ENCODE results near the gene ABR.

The ABR gene

DNA sequence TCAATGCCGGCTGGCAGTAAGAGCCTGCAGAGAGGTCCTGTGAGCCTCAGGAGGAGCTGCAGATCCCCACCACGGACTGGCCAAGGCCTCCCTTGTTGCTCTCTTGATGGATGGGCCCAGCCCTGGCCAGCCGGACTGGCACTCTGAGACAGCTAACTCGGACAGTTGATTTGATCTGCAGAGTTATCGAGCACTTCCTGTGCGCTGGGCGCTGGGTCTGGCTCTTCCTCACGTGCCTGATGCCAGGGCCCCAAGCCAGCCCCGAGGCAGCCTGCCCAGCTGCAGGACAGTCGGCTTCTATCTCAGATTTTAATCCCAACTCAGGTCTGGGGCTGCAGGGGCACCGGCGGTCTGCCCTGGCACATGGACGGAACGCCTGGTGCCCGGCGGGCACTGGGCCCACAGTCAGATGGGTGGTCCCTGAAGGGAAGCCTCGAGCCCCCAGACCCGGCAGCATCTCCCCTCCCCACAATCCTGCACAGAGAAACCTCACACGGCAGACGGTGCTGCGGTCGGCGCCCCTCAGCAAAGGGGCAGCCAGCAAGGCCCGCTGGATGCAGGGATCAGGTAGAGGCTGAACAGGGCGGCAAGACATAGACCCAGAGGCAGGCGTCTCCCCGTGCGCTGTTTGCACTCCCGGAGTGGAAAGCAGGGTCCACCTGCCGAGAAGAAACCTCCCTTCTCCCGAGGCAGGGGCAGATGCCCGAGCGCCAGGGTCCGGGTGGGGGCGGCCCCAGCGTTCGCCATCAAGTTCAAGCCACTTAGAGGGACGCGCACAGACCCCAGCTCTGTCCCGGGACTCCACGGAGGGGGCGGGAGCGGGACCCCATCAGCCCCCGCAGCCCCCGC is 148.9 kb downstream of the ABR start:
- DNase-seq (ENCODE audit: low spot score) = no peak

DNA sequence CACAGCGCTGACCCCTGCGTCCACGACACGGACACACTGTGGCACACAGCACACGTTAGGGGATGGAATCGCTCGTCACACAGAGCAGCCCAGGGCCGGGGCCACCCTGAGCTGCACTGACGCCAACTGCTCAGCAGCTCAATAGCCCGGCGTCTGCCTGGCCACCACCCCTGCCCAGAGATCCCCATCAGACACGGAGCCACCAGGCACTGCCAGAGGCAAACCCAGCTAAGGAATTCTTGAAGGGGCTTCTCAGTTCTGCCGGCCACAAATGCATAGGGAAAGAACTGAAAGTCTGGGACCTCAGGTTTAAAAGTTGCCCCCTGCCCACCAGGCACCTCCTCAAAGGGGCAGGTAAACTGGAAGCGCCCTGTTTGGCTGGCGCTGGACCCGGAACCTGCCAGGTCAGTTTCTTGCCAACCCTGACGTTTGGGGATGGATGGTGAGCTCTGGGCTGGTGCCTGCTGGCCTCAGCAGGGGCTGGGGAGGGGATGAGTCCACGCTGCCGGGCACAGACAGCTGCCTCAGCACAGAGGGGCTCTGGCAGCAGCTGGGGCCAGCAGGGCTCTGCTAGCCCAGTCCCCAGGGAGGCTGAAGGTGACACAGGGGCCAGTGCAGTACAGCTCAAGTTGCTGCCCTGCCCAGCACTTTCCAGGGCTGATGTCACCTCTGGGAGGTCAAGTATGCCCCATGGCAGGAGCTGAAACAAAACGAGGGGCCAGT is 149.7 kb downstream of the ABR start:
- no peak for DNase-seq (ENCODE audit: low spot score)

DNA sequence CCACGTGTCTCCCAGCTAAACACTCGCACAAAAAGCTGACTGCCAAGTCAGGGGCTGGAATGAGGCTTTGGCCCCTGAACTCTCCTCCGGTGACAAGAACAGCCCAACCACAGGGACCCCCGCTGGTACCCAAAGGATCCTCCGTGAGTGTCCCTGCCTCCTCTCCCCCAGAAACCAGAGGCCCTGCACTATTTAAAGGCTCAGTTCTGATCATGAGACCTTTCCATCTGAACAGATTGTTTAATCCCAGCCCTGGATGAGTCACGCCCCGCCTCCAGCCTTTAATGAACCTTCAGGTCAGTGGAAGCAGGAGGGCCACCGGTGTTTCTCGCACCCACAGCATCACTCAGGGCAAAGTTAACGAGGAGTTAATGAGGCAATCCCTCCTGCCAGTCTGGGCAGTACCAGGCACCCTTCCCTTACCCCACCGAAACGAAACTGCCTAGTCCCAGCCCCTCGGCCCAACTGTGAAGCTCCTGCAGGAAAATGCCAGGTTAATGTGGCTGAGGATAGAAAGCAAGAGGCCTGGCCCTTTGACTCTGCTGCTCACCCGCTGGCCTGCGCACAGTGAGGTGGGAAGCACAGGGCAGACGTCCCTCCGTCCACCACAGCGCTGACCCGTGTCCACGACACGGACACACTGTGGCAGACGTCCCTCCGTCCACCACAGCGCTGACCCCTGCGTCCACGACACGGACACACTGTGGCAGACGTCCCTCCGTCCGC is 150.4 kb downstream of the ABR start:
- DNase-seq (ENCODE audit: low spot score) = no peak

DNA sequence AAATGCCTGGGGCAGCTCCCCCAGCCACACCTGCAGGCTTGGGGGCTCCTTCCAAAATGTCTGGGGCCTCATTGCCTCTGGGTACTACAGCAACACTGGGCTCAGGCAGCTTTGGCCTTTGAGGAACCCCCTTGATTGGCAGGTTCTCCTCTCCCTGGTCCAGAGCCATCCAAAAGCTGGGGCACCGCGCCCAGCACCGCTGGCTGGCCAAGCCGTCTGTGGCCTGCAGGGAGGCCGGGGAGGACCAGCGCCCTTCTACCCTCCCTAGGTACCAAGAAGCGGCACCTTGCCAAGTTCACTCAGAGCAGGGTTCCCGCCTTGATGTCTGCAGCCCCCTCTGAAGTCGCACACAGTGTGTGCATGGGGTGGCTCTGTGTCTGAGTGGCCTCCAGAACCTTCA is 152.7 kb downstream of the ABR start:
- DNase-seq (ENCODE audit: low spot score) = no peak

DNA sequence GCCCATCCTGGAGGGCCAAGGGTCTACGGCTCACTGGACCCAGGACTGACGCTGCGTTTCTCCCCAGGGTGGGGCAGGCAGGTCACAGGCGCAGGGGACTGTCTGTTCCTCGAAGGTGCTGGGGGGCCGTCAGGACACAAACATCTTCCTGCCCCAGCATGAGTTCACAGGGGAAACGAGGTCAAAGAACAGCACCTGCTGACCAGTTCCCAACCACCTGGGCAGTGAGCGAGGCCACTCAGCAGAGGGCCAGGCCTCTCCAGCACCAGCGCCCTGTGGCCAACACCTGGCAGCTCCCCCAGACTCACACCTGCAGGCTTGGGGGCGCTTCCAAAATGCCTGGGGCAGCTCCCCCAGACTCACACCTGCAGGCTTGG is 153.2 kb downstream of the ABR start:
- no peak for DNase-seq (ENCODE audit: low spot score)

DNA sequence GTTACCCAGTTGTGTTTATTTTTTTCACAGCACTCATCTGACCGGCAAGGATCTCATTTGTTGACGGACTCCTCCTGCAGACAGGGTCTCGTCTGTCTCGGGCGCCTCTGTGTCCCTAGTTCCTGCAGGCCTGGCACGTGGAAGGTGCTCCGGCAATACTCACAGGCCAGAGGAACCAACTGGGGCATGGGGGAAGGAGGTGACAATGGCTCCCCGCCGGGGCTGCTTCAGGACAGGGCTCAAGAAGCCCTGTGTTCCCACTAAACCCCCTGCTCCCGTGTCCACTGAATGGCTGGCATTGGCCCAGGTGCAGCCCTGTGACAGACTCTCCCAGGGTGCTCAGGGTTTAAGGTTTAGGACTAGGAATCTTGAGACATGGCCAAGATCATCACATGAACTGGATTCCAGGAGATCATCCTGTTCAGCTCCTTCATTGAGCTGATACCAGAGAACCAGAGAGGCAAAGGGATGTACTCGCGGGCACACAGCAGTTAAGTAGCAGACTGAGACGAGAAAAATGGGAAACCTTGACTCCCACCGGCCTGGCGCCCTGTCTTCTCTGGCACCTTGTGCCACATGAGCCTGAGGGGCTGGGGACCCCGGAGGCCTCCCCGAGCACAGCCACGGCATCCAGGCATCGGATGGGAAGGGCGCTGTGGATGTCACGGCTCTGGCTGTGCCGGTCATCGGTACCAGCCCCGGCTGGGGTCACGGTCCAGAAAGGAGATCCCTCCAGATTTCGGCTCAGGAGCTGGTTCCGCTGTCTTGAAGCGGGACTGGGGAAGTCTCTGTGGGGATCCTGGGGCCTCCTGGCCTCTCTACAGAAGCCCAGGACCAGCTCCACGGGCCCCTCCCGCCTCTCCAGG is 153.8 kb downstream of the ABR start:
- DNase-seq (ENCODE audit: low spot score) = no peak

DNA sequence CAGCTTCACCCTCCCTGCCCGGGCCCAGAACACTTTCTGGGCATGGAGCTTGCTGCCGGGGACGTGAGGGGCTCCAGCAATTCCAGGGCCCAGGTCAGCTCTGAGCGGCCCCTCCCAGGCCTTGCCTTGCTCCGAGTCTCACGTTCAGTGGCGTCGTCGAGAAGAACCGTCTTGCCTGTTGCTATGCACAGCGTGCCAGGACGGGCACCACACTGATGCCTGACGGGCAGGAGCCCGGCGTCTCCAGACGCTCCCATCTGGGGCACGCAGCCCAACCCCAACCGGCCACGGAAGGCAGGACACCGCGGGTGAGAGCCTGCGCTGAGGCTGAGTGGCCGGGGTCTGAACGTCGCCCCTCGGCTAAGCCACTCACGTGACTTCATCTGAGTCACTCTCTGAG is 155.7 kb downstream of the ABR start:
- no peak for DNase-seq (ENCODE audit: low spot score)

DNA sequence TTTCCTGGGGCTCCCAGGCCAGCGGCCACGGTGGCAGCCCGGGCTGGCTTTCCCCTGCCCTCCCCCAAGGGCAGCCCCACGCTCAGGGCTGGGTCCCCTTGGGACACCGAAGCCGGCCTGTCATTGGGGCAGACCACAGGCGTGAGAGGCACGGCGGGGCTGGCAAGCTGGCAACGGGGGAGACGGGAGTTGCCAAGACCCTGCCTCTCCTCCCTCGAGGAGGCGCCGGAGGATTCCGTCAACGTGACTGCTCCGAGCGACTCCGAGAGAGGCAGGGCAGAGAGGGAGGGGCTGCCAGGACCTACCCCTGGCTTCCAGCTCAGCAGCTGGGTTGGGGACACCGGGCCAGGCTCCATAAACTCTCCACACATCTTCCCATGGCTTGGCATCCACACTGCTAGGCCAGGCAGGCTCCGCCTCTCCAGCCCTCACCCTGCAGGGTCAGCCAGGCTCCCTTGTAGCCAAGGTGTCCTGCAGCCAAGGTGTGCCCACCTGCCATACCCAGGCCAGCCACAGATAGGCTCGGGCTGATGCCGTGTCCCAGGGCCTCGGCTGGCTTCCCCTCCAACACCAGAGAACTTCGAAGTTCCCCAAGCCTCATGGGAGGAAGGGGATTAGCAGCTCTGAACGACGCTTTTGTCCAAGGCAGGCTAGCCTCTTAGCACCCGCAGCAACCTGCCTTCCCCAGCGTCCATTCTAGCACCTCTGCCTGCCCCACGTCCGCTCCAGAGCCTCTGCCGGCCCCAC is 157.3 kb downstream of the ABR start:
- DNase-seq (ENCODE audit: low spot score) = no peak

DNA sequence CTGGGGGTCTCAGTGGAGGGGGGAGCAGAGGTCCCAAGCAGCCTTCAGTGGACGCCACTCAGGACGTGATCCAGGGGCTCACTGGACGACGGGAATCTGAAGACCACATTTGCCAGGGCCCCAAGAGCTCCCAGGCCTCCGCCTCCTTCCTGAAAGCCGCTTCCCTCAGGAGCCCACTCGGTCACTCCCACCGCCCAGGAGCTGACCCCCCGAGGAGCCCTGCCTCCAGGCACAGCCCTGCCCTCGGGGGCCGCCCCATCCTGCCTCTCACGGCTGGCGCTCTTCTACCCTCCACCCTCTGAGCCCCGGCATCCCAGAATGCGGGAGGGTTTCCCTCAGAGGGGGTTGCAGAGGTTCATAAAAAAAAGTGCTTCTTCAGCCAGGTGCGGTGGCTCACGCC is 158.6 kb downstream of the ABR start:
- DNase-seq (ENCODE audit: low spot score) = no peak

DNA sequence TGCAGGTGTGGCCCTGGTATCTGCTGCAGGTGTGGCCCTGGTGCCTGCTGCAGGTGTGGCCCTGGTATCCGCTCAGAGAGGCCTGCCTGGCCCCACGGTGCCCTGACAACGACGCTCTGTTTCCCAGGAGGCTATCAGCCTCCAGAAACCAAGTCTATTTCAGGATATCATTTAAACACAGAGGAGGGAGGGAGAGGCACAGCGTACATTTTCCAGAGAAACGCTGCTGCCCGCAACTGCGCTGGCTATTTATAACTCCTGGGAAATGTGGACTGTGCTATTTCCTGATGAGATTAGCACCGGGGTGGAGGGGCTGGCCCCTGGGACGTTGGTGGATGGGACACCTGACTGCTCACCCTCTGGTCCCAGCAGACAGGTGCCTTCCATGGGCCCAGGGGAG is 160.3 kb downstream of the ABR start:
- DNase-seq (ENCODE audit: low spot score) = no peak

DNA sequence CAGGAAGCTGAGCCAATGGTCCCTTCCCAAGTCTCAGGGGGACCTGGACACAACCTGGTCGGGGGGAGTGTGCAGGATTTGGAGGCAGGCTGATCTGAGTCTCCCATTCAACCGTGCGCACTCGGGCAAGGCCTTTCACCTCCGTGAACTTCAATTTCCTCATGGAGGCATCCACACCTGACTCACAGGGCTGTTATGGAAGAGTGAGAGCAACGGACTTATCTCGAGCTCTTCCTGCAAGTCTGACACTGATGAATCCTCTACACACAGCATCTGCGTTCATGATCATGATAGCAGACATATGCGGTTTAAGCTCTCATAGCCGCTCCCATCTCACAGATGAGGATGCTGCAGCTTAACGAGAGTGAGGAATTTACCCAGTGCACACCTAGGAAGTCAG is 161.2 kb downstream of the ABR start:
- no peak for DNase-seq (ENCODE audit: low spot score)

DNA sequence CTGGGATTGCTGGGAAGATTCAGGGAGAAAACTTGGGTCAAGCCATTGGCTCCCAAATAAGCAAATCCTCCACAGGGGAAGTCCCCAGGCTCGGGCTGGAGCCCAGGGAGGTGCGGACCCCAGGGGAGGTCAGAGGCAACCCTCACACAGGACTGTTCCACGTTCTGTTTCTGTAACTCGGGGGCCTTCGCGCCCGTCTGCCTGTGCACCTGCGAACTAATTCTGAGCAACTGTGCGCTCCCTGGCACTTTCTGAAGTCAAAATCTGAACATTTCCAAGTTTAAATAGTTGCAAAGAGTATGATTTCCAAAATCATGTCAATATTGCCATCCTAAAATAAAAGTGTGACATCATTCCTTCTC is 166.1 kb downstream of the ABR start:
- no peak for DNase-seq (ENCODE audit: low spot score)

DNA sequence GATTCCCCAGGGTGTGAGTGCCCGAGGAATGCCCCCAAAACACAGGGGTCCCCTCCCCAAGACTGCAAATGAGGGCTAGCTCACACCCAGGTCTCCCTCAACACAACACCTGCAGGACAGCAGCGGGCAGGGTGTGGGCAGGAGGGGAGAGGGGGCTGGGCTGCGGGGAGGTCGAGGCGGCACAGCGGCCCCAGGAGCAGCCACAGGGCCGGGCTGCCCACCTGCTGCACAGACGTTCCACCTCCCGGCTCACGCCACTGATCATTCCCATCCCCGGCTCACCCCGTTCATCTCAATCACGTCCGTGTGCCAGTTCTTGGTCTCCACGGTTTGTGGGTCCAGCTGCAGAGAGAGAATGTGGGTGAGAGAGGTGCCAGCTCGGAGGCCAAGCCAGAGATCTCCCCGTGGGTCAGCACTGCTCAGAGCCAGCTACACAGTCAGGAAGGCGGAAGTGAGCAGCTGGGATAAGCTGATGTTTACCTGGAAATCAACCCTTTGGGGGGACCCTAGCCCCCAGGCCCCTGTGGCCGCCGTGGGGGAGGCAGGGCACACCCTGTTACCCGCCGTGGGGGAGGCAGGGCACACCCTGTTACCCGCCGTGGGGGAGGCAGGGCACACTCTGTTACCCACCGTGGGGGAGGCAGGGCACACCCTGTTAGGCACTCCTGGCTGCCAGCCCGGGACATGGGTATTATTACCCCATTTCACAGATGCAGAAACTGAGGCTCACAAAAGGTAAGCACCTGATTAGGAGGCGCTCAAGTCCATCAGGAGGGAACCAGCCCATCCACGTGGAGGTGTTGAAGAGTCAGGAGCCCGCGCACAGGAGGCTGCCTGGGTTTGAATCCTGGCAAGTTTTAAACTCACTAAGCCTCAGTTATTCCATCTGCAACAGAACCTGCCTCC is 166.7 kb downstream of the ABR start:
- DNase-seq (ENCODE audit: low spot score) = no peak

DNA sequence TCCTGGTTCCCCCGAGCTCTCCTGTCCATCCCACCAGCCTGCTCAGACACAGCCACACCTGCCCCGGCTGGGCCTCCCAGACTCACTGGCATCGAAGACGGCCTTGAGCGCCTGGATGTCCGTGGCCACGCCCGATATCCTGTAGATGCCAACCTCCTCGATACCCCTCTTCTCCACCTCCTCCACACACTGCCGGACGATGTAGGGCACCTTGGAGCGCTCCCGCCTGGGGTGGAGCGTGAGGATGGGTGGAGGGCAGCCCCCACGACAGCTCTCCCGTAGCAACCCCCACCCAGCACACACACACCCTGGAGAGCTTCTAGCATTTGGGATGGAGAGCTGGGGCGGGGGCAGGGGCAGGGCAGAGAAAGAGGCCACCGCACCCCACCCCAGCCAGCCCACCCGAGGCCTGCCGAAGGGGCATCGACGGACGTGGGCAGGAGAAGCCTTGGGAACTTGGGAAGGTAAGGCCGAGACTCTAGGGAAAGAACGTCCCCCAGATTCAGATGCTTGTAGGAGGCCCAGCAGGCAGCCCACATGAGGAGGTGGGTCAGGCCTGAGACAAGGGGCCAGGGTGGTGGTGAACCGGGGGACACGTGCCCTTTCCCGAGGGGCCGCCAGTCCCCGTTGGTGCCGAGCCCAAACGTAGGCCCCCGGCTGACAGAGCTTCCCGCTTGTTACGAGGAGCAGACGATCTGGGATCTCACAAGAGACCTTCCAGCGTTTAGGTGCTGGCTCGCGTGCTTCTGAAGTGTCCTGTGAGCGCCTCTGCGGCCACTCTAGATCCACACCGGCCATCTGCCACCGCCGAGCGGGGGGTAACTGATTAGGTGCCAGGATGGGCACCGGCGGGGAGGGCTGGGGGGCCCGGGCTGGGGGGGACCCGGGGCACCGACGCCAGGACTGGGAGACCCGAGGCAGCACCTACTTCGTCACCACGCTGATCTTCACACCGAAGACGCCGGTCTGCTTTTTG is 167.7 kb downstream of the ABR start:
- no peak for DNase-seq (ENCODE audit: low spot score)

DNA sequence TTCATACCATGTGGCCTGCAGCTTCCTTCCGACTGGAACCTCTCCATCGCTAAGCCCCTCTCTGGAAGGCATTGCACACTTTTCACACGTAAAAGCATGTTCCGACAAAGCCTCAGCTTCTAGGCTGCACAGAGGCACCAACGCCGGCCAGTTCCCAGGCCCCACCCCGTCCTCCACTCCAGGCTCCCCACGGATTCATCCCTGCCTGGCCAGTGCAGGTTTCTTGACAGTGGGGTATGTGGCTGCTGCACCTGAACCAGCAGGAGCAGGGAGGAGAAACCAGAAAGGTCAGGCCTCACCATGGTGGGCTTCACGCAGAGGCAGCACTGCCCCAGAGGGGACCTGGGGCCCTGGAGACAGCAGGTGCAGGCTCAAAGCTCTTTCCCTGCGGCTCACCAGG is 168.6 kb downstream of the ABR start:
- no peak for DNase-seq (ENCODE audit: low spot score)

DNA sequence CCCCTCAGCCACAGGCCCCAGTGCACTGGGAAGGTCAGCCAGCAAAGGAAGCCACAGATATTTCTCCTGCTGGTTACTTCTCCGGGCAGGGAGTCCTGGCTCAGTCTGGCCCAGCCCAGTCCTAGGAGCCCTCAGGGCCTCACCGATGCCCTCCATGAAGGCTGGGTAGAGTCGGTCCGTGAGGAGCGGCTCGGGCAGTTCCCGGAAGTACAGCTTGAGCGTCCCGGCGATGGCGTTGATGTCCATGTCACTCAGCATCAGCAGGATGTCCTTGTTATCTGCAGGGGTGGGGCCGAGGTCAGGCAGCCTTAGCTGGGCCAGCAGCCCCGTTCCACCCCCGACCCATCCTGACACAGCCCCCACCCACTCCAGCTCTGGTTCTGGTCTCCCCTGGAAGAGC is 169.2 kb downstream of the ABR start:
- no peak for DNase-seq (ENCODE audit: low spot score)

DNA sequence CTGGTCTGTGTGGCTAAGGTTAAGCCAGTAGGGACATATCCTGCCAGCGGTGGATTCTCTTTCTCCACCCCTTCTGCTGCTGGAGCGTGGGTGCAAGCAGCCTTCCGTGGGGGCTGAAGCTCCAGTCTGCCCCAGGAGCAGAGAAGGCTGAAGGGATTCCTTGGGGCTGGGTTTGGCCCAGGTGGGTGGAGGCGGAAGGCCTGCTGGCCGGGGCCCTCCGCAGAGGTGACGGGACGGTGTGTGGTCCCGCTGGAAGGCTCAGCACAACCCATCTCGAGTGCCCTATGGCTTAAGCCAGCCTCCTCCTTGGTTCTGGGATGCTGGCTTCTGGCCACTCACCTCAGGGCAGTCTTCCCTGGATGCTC is 169.7 kb downstream of the ABR start:
- DNase-seq (ENCODE audit: low spot score) = no peak

DNA sequence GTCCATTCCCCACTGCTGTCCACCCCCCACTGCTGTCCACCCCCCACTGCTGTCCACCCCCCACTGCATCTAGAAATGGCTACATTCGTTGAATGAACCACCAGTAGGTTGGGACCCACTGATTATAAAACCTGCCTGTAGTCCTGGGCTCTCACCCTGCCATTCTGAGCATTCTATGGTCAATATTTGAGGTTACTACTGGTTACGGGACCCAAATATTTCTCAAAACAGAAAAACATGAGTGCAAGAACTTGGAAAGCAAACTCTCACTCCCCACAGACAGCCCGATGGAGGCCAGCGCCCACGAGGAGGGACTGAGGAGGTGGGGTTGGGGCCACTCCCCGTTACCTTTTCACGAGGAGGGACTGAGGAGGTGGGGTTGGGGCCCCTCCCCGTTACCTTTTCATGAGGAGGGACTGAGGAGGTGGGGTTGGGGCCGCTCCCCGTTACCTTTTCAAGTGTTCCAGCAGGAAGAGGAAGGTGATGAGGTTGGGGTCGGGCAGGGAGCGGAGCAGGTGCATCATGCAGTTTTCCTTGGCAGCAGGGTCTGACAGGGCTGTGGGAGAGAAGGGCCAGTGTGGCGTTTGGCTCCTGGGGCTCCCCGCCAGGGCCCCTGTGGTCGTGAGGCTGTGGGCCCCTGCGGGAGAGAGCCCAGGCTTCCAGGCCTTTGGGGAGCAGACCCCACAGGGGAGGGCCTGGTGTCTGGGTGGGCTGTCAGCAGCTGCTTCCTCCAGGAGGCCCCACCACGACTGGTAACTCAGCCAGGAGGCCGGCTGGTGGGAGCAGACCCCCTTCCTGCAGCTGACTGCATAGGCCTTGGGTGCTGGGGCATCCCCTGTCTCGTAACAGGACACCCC is 170.3 kb downstream of the ABR start:
- no peak for DNase-seq (ENCODE audit: low spot score)

All from HuH-7 (cell line).